Activated CD4-positive, alpha-beta T cell treated with anti-CD3 and anti-CD28 coated beads, Interleukin-2, amount 10 ng/mL, durations not matched to agents 7 days and 5 days (primary cell): ENCODE data around the gene AUTS2. TPM values are rescaled to one million over a fixed set of nuclear protein-coding genes. Genes with fewer than 3 reads are reported as not detected.
"Not testable (repeated sequence)": the region's sequence is repeated elsewhere in the genome, so short reads cannot be mapped to it uniquely, and the experiment has no call there.

Experiments
- CTCF ChIA-PET: fragments of 350-600 bp; sonication (Branson Sonifier 250); formaldehyde crosslinking; loops from one replicate; lab custom pipeline; 2021; ENCODE audit warnings: antibody characterized with exemption; lab: Charles Lee
- POLR2A ChIA-PET: fragments of 350-600 bp; sonication (Branson Sonifier 250); formaldehyde crosslinking; loops from one replicate; lab custom pipeline; 2021; ENCODE audit warnings: antibody characterized with exemption; lab: Charles Lee
- DNase-seq: peaks from one replicate; pipeline ENCODE4 v3.0.0-alpha.2; 2020
- H3K27ac Mint-ChIP-seq: one replicate; pipeline ENCODE4 v1.8.0; 2021; ENCODE audit warnings: mild to moderate bottlenecking, moderate library complexity, mixed read lengths
- H3K27me3 Mint-ChIP-seq: one replicate; pipeline ENCODE4 v1.8.0; 2021; ENCODE audit warnings: mixed read lengths
- H3K36me3 Mint-ChIP-seq: one replicate; pipeline ENCODE4 v1.8.0; 2021; ENCODE audit warnings: low read depth, mixed read lengths
- H3K4me1 Mint-ChIP-seq: one replicate; pipeline ENCODE4 v1.8.0; 2021; ENCODE audit warnings: mixed read lengths
- H3K4me3 Mint-ChIP-seq: one replicate; pipeline ENCODE4 v1.8.0; 2021; ENCODE audit warnings: mild to moderate bottlenecking, moderate library complexity, mixed read lengths
- H3K9me3 Mint-ChIP-seq: one replicate; pipeline ENCODE4 v1.8.0; 2021; ENCODE audit warnings: mixed read lengths
- total RNA-seq, 2 experiments: library from RNA; stranded (reverse); gene quantifications; one replicate each; pipeline ENCODE4 v1.2.3, GENCODE V29; 2021

AUTS2 gene
- total RNA-seq, 2 experiments from 2014 or later, result 13.9 to 18.9 TPM

GRCh38 chr7:70640266-70640833 lies 1042.1 kb downstream of the AUTS2 start:
- Mint-ChIP-seq H3K27ac (no peak overlapping the region), H3K4me1 (no peaks in the 10 kb centered on the region), H3K4me3 (no peak overlapping the region), H3K27me3 (peaks cover under 1% of the 10 kb centered on the region), H3K36me3 (no peaks in the 10 kb centered on the region), H3K9me3 (peaks cover 2% of the 10 kb centered on the region)
- ChIA-PET POLR2A (no interaction called here), CTCF (interaction anchor here (0.6 kb wide), 1 partner anchor 1828 kb away, joined by 4 read pairs; no protein-coding TSS in a partner anchor)
- no peak for DNase-seq

GRCh38 chr7:70641882-70642281 lies 1043.6 kb downstream of the AUTS2 start:
- peaks cover 2% of the 10 kb centered on the region for H3K9me3 Mint-ChIP-seq
- no peak overlapping the region for H3K27ac Mint-ChIP-seq
- H3K4me1 Mint-ChIP-seq, result peaks cover 1% of the 10 kb centered on the region
- H3K36me3 Mint-ChIP-seq, result no peaks in the 10 kb centered on the region
- CTCF ChIA-PET, result interaction anchor here (1.0 kb wide), 1 partner anchor 40 kb away, joined by 3 read pairs; no protein-coding TSS in a partner anchor
- POLR2A ChIA-PET, result no interaction called here
- DNase-seq, result no peak
- peaks cover 5% of the 10 kb centered on the region for H3K27me3 Mint-ChIP-seq
- no peak overlapping the region for H3K4me3 Mint-ChIP-seq

- H3K36me3 Mint-ChIP-seq, result no peaks in the 10 kb centered on the region
- ChIA-PET CTCF (no interaction called here), POLR2A (no interaction called here)
- H3K4me3 Mint-ChIP-seq, result no peak overlapping the region
- H3K27me3 Mint-ChIP-seq, result peaks cover 5% of the 10 kb centered on the region
- peaks cover 24% of the 10 kb centered on the region for H3K4me1 Mint-ChIP-seq
- no peak overlapping the region for H3K27ac Mint-ChIP-seq
- DNase-seq, result no peak
- H3K9me3 Mint-ChIP-seq, result peaks cover 2% of the 10 kb centered on the region
Measured at GRCh38 chr7:70645279-70645678, 1047.0 kb downstream of the AUTS2 start.

DNA sequence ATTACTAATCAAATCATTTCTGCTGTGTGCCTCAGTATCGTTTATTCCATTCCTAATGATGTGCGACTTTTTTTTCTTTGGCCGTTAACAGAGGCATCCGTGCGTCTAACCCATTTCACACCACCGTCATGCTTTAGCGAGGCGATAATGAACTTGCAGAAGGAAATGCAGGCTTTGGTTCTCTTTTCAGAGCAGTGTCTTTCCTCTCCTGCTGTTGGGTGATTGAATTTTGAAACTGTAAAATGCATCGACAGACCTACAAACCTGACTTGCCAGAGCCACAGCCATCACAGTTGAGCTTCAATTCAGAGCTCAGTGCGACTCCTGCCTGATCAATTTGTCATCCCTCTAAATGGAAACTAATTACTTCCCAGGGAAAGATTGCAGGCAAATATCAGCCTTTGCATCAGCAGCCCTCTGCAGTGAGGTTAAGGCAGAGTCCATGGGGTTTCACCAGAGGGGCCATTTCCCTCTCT lies 1047.6 kb downstream of the AUTS2 start:
- Mint-ChIP-seq H3K36me3 (no peaks in the 10 kb centered on the region), H3K27me3 (peaks cover 8% of the 10 kb centered on the region), H3K4me1 (peaks cover 29% of the 10 kb centered on the region), H3K9me3 (peaks cover 6% of the 10 kb centered on the region), H3K4me3 (no peak overlapping the region), H3K27ac (no peak overlapping the region)
- POLR2A ChIA-PET, result no interaction called here
- no peak for DNase-seq
- CTCF ChIA-PET, result no interaction called here

- DNase-seq, result no peak
- ChIA-PET CTCF (no interaction called here), POLR2A (no interaction called here)
- no peak overlapping the region for H3K27ac Mint-ChIP-seq
- peaks cover 6% of the 10 kb centered on the region for H3K9me3 Mint-ChIP-seq
- no peaks in the 10 kb centered on the region for H3K36me3 Mint-ChIP-seq
- no peak overlapping the region for H3K4me3 Mint-ChIP-seq
- peaks cover 10% of the 10 kb centered on the region for H3K27me3 Mint-ChIP-seq
- H3K4me1 Mint-ChIP-seq, result peaks cover 29% of the 10 kb centered on the region
Measured at GRCh38 chr7:70646536-70647248, 1048.4 kb downstream of the AUTS2 start.

DNA sequence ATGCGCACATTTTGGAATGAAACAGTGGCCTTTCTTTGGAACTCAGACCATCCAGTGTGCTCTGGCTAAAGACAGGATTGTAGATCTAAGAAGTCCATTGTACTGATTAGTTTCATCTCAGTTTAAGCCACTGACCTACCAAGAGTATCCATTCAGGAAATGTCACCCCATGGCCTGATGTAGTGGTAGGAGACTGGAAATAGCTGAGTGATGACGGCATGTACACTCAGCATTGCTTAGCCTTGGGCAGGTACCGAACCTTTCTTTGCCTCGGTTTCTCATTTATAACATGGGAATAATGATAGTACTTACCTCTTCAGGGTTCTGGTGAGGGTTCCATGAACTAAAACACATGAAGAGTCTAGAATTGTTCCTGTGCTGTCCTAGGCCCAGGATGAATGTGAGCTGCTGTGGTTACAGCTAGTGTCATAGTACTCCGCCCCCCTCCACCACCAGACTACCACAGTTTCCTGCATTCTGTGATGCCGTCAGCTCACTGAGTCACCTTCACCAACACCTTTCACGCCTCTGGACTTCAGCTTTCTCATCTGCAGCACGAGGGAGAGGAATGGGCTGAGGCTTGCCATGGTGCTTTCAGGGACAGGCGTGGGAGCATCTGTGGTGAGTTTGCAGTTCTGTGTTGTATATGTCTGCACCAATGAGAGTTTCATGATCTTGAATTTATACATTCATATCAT lies 1049.7 kb downstream of the AUTS2 start:
- Mint-ChIP-seq H3K4me3 (peak overlapping the region; percentile 13), H3K9me3 (peaks cover 7% of the 10 kb centered on the region)
- CTCF ChIA-PET, result interaction anchor here (1.0 to 1.3 kb wide), 2 partner anchors 11 kb away, joined by 3 read pairs; no protein-coding TSS in a partner anchor

GRCh38 chr7:70648499-70648861 lies 1050.2 kb downstream of the AUTS2 start:
- peak overlapping the region; percentile 75 for H3K27ac Mint-ChIP-seq
- DNase-seq, POLR2A ChIA-PET, H3K9me3 Mint-ChIP-seq, H3K36me3 Mint-ChIP-seq: not testable (repeated sequence)
- H3K4me3 Mint-ChIP-seq, result peak overlapping the region; percentile 13
- peaks cover 15% of the 10 kb centered on the region for H3K27me3 Mint-ChIP-seq
- H3K4me1 Mint-ChIP-seq, result peaks cover 29% of the 10 kb centered on the region
- CTCF ChIA-PET, result interaction anchor here (1.0 to 1.3 kb wide), 2 partner anchors 10 to 11 kb away, joined by 3 read pairs; no protein-coding TSS in a partner anchor

More for the DNA sequence above, 1049.7 kb downstream of the AUTS2 start:
- Mint-ChIP-seq H3K27ac (peak overlapping the region; percentile 75), H3K36me3 (no peaks in the 10 kb centered on the region), H3K4me1 (peaks cover 29% of the 10 kb centered on the region), H3K27me3 (peaks cover 15% of the 10 kb centered on the region)
- peak; percentile 87 for DNase-seq
- POLR2A ChIA-PET, result no interaction called here

DNA sequence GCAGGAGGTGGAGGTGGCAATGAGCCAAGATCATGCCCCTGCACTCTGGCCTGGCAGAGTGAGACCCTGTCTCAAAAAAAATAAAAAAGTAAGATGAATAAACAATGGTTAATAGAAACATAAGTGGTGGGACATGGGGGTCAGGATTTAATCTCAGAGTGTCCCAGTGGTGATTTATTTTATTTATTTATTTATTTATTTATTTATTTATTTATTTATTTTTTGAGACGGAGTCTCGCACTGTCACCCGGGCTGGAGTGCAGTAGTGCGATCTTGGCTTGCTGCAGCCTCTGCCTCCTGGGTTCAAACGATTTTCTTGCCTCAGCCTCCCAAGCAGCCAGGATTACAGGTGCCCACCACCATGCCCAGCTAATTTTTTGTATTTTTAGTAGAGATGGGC lies 1051.0 kb downstream of the AUTS2 start:
- ChIA-PET CTCF (interaction anchor here (0.6 to 1.3 kb wide), 2 partner anchors 12 to 16 kb away, joined by 3 read pairs; no protein-coding TSS in a partner anchor), POLR2A (no interaction called here)
- no peaks in the 10 kb centered on the region for H3K36me3 Mint-ChIP-seq
- peaks cover 29% of the 10 kb centered on the region for H3K4me1 Mint-ChIP-seq
- no peak for DNase-seq
- H3K27ac Mint-ChIP-seq, result no peak overlapping the region
- H3K9me3 Mint-ChIP-seq, result peaks cover 7% of the 10 kb centered on the region
- no peak overlapping the region for H3K4me3 Mint-ChIP-seq
- H3K27me3 Mint-ChIP-seq, result peaks cover 15% of the 10 kb centered on the region

DNA sequence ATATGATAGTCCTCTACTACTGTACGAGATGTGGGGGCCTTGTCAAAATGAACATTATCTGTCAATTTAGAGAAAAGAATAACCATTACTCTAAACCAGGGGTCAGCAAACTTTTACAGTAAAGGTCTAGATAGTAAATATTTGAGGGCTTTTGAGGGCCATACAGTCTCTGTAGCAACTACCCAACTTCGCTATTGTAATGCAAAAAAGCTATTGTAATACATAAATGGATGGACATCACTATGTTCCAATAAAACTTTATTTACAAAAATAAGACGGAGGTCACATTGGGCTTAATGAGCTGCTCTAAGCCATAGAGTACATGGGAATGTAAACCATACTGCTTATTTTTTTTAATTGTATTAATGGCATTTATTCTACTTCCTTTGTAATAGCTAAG lies 1055.9 kb downstream of the AUTS2 start:
- Mint-ChIP-seq H3K27ac (no peak overlapping the region), H3K36me3 (no peaks in the 10 kb centered on the region), H3K4me3 (no peak overlapping the region), H3K9me3 (peaks cover 7% of the 10 kb centered on the region), H3K27me3 (peaks cover 10% of the 10 kb centered on the region), H3K4me1 (peaks cover 16% of the 10 kb centered on the region)
- ChIA-PET CTCF (interaction anchor here (1.0 kb wide), 1 partner anchor 26 kb away, joined by 3 read pairs; no protein-coding TSS in a partner anchor), POLR2A (no interaction called here)
- no peak for DNase-seq

GRCh38 chr7:70654979-70655378 lies 1056.7 kb downstream of the AUTS2 start:
- peaks cover 21% of the 10 kb centered on the region for H3K4me1 Mint-ChIP-seq
- H3K9me3 Mint-ChIP-seq, result peaks cover 10% of the 10 kb centered on the region
- POLR2A ChIA-PET, result no interaction called here
- no peak overlapping the region for H3K4me3 Mint-ChIP-seq
- DNase-seq, result no peak
- H3K27me3 Mint-ChIP-seq, result peaks cover 10% of the 10 kb centered on the region
- no peak overlapping the region for H3K27ac Mint-ChIP-seq
- peaks cover 4% of the 10 kb centered on the region for H3K36me3 Mint-ChIP-seq
- CTCF ChIA-PET, result no interaction called here

- CTCF ChIA-PET, result no interaction called here
- POLR2A ChIA-PET, result no interaction called here
Measured at GRCh38 chr7:70655694-70656093, 1057.4 kb downstream of the AUTS2 start.

DNA sequence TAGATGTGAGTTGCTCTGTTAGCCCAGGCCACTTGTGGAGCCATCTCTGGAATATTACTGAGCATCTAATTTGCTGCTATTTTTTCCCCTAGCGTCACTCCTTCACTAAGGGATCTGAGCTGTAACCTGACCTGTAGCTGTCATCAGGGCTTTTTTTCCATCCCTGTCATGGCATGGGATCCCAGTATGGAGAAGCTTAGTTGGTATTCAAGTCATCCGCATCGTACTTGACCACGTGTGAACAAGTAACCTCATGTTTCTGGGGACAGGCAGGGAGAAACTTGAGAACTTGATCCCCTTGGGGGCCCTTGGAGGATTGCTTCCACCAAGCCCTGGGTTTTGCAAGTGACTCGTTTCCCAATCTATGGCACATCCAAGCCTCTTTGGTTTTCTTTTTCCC lies 1059.3 kb downstream of the AUTS2 start:
- no peak for DNase-seq
- POLR2A ChIA-PET, result no interaction called here
- Mint-ChIP-seq H3K27ac (no peak overlapping the region), H3K27me3 (no peaks in the 10 kb centered on the region), H3K9me3 (peaks cover 9% of the 10 kb centered on the region), H3K4me1 (peaks cover 31% of the 10 kb centered on the region), H3K4me3 (no peak overlapping the region), H3K36me3 (peaks cover 8% of the 10 kb centered on the region)
- CTCF ChIA-PET, result no interaction called here

More at GRCh38 chr7:70655694-70656093, 1057.4 kb downstream of the AUTS2 start:
- H3K27ac Mint-ChIP-seq, result no peak overlapping the region
- no peak for DNase-seq
- no peak overlapping the region for H3K4me3 Mint-ChIP-seq
- H3K9me3 Mint-ChIP-seq, result peaks cover 10% of the 10 kb centered on the region
- H3K4me1 Mint-ChIP-seq, result peaks cover 24% of the 10 kb centered on the region
- peaks cover 8% of the 10 kb centered on the region for H3K27me3 Mint-ChIP-seq
- H3K36me3 Mint-ChIP-seq, result peaks cover 5% of the 10 kb centered on the region
